GM18909 (cell line): Measurements from ENCODE around the gene ATRN.
"Not testable (repeated sequence)": the region's sequence is repeated elsewhere in the genome, so short reads cannot be mapped to it uniquely, and the experiment has no call there.

Experiments
- ATAC-seq: cut with Tn5 transposase; IDR thresholded peaks from one replicate; pipeline ENCODE4 v1.9.1; 2021; ENCODE audit warnings: mild to moderate bottlenecking; ENCODE audit not compliant: unreplicated experiment, poor library complexity

The ATRN gene

DNA sequence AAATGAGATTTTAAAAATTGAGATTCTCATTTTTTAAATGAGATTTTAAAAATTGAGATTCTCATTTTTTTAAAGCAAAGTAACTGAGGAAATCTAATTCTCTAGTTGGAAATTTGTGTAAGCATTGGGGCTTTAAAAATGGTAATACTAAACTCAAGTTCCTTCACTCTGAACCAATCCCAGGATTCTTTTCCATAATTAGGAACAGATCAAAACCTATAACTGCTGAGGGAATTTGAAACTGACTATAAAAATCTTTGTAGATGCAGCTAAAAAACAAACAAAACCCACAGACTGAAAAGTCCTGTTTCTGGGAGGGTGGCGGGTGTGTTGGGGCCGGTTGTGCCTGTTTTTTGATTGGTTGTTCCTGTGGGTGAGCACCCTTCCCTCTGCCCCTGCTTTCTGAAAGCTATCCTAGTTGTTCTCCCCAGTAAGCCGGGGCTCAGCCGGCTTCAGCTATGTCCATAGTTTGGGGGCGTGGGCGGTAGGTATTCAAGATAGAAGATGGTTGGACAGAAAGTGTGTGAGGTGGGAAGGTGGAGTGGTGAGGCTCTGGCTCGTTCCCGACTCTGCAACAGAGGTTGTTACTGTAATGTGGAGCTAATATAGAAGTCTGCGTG lies 143.1 kb downstream of the ATRN start:
- no peak for ATAC-seq

DNA sequence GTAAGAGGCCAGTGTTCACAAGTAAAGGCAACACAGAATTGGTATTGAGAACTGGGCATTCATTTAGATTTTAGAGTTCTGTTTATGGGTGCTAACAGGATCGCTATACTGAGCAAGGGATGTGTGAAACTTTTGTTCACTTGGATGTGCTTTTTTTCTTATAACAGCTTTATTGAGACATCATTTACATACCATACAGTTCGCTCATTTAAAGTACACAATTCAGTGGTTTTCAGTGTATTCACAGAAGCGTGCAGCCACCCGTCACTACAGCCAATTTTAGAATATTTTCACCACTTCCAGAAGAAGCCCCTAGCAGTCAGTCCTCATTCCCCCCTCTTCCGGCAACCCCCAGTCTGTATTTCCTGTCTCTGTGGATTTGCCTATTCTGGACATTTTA lies 143.6 kb downstream of the ATRN start:
- ATAC-seq = no peak

DNA sequence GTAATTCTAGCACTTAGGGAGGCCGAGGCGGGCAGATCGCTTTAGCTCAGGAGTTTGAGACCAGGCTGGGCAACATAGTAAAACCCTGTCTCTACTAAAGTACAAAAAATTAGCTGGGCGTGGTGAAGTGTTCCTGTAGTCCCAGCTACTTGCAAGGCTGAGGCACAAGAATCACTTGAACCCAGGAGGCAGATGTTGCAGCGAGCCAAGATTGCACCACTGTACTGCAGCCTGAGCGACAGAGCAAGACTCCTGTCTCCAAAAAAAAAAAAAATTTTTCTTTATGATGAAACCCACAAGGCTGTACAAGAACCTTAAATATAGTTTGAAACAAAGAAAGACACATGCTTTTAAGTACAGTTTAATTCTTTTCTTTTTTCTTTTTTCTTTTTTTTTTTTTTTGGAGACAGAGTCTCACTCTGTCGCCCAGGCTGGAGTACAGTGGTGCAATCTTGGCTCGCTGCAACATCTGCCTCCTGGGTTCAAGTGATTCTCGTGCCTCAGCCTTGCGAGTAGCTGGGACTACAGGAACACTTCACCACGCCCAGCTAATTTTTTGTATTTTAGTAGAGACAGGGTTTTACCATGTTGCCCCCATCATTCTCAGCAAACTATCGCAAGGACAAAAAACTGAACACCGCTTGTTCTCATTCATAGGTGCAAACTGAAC lies 144.5 kb downstream of the ATRN start:
- ATAC-seq = not testable (repeated sequence)

DNA sequence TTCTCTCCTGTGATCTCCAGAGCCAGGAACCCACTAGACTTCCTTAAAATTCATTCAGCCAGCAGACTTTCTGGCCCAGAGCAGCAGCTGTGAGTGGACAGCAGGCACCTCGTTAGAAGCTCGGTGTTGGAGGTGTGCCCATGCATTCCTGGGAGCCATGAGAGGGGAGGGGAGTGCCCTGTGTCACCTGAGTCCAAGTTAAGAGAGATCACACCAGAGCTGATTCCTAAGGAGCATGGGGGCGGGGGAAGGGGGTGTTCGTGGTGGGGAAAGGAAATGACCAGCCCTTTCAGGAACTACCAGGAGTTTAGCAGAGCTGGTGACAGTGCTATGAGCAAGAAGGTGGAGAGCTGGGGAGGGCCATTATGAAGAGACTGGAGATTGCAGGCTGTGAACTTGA lies 145.4 kb downstream of the ATRN start:
- ATAC-seq = no peak

DNA sequence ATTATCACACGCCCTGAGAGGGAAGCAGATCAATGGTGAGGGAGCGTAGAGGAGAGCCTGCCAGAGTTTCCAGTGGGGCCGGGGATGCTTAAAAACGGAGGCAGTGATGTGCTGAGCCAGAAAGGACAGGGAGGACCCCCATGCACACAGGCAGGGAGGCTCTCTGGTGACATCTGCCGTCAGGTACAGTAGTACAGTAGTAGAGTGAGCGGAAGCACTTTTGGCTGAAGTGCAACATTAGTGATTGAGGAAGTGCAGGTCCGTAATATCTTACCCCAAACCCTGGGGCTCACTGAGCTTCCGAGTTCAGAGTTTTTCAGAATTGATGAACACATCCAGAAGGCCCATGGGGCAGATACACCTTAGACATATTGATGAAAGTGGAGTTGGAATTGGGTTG lies 150.3 kb downstream of the ATRN start:
- ATAC-seq = no peak

DNA sequence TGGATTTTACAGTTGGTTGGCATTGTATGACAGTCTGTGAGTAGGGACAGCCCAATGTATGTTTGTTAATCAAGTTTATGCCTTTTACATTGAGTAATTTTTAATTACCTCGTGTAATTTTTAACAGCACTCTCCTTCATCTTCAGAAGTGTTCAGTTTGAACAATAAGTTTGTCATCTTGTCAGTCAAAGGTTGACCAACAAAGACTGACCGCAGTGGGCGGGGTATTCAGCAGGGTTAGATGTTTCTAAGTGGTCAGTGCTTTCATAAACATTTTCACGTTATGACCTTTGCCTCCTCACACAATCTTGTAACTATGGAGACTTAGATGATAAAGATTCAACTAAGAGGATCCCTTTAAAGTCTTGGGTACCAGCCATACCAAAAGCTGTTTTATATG lies 151.6 kb downstream of the ATRN start:
- no peak for ATAC-seq

DNA sequence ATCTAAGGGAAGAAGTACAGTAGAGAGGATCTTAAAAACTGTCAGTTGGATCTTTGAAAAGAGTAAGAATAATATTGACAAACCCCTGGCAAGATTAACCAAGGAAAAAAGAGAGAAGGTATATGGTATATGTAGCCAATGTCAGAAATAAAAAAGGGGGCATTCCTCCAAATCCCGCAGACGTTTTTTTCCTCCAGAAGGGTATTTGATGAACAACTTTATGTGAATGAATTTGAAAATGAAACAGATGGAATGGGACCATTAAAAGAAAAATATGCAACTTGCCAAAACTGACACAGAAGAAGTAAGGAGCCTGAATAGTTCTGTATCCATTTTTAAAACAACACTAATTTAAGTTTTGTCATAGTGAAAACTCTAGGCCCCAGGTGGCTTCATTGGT lies 156.7 kb downstream of the ATRN start:
- ATAC-seq = no peak

DNA sequence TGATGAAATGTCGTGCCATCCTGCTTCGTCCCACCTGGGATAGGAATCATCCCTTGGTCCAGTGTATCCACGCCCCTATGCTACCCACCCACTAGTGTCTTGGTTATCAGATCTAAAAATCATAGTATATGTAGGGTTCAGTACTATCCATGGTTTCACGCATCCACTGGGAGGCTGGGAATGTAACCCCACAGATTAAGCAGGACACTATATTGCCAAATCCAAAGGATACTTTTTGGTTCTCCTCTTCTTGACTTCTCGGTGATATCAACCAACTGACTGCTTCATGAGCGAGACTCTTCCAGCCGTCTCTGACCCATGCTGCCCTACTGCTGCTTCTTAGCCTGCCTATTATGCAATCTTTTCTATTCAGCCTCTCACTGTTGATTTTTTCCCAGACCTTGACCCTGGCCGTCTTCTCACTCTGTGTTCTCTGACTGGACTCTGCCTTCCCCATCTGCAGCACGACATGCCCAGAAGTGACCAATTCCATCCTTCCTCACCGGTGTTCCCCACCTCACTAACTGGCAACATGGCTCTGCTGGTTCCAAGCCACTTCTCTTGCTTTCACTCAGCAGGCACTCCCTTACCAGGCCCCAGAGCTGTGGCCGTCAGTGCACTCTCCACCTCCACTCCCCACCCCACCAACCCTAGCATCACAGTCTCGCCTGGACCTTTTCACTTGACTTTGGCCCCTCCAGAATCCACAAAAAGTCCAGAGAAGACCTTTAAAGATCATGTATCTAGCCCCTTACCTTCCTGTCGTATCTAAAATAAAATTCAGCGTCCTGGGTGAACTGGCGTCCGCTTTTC lies 157.9 kb downstream of the ATRN start:
- ATAC-seq = no peak

DNA sequence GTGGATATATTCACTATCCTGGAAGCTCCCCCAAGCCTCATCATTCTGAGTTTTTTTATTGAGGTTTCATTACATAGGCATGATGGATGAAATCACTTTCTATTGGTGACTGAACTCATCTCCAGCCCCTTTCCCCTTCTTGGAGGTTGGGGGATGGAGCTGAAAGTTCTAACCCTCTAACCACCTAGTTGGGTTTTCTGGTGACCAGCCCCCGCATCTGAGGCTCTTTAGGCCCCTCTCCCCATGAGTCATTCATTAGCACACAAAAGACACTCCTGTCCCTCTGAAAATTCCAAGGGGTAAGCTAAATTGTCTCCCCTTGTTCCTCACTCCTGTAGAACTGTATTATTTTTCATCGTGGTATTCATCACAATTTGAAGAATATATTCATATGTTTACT lies 159.1 kb downstream of the ATRN start:
- ATAC-seq = no peak

DNA sequence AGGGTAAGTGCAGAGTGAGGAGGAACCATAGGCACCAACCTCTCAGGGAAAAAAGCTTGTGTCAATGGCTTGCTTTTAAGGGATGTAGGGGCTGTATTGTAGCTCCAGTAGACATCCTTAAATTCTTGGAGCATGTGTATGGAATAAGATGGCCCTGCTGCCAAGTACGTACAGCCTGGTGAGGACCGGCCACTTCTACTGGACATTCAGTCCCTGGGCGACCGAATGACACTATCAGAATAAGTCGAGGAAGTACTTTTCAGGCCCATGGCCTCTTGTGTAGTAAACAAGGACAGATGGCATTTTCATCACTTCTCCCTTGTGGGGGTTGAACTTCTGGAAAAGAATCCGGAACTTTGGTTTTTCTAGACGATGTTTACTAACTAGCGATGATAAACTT lies 159.6 kb downstream of the ATRN start:
- ATAC-seq = no peak

DNA sequence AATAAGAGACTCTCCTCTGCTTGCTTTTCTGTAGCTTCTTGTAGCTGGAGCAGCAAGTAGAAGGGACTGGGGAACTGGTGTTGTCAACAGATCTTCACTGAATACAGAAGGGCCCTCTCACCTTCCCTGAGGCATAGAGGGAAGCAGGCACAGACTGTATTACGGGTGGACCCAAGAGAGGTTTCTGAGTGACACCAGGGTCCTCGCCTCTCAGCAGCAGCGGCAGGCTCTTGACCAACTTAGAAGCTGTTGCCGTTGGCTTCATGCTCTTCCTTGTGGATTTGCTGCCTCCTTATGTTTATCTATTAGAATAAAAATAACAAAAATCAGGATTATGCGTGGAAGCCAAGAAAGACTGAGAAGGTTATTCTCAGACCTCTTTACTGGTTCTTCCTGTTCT lies 160.7 kb downstream of the ATRN start:
- no peak for ATAC-seq

DNA sequence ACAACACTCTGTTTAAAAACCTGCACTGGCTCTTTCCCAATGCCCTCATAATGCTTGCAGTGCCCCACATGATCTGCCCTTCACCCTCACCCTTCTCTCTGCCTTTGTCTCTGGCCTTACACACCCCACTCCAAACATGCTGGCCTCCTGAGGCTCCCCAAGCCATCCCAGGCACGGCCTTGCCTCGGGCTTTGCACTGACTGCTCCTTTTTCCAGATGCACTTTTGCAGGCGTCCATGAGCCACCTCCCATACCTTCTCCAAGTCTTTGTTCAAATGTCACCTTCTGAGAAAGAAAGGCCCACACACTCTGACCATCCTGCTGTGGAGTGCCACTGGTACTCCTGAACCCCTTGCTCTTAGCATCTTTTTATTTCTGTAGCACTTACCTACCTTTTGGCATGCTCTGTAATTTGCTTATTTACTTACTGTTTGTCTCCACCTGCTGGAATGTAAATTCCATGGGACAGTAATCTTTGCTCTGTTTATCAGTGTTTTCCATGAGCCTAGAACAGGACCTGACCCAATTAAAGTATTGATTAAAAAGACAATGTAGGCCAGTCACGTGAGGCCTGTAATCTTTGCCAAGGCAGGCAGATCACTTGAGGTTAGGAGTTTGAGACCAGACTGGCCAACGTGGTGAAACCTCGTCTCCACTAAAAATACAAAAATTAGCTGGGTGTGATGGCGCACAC lies 161.6 kb downstream of the ATRN start:
- ATAC-seq = no peak

DNA sequence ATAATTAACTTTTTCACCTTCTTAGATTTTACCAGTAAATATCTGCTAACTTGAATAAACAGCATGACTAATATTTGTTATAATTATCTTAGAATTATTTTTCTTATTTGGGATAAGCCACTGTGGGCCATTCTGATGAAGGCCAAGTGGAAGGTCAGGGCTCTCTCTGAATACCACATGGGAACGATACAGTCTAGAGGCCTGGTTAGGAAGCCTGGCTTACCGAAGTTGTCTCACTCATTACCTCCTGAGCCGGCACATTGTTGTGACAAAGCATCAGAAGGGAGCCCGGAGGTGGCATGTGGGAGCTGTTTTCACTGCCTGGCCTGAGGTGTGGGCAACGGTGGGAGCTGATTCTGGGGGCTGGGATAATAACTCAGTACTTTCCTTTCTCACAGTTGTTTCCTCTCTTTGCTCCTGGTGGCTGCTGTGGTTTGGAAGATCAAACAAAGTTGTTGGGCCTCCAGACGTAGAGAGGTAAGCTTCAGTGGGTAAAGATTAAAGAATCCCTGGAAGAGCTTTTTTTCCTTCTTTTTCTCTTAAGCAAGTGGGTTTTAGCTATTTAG lies 163.2 kb downstream of the ATRN start:
- ATAC-seq = no peak

DNA sequence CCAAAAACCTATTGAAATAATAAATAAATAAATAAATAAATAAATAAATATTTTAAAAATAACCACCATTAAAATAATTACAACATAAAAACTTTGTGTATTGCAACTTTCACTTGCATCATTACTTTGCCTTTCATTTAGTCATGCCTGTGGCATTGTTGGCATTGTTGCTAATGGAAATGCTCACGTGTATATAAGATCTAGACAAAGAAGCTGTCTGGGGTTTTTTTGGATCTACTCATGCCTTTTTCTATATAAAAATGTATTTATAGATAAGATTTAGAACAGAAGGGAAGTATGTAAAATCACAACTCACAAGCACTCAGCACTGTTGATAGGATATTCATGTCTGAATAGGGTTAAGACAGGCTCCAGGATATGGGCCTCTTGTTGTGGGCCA lies 164.5 kb downstream of the ATRN start:
- ATAC-seq = no peak

DNA sequence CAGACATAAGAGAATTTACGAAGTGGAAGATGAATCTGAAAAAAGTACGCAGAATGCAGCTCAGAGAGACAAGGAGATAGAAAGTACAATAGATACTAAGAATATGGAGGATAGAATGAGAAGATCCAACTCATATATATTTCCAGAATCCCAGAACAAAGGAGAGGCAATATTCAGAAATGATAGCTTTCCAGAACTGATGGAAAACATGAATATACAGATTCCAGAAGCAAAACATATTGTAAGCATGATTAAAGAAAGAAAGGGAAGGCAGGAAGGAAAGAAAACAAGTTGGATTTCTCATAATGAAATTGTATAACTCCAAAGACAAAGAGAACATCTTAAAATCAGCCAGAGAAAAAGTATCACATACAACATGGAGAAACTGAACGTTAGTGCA lies 169.4 kb downstream of the ATRN start:
- no peak for ATAC-seq

DNA sequence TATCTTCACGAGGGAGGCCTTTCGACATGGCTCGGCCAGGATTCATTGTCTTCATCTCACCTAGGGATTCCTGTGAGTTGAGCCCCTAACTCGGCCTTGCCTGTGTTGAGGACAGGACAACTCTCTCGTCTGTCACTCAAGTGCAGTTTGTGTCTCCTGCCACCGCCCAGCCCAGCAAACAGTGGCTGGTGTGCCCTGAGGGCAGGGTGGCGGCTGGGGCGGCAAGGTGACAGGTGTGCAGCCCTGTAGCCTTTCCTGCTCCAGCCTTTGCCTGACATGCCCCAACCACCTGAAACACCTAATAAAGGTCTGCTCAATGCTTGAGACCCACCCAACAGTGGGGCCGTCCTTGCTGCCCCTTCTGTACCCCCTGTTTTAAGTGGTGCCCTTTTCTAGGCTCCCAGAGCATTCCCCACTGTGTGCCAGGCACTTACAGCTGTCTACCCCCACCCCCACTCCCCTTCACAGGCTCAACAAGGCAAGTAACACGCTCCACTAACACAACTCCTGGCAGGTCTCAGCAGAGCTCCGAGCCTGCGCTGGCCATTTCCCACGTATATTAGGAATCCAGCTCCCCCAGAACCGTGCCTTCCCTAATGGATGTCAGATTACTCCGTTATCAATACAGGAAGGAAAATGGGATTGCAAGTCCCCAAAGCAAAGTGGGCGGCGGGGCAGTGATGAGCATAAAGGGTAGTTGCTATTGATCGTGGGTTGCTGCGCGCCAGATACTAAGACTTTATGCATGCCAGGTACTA lies 174.7 kb downstream of the ATRN start:
- no peak for ATAC-seq

DNA sequence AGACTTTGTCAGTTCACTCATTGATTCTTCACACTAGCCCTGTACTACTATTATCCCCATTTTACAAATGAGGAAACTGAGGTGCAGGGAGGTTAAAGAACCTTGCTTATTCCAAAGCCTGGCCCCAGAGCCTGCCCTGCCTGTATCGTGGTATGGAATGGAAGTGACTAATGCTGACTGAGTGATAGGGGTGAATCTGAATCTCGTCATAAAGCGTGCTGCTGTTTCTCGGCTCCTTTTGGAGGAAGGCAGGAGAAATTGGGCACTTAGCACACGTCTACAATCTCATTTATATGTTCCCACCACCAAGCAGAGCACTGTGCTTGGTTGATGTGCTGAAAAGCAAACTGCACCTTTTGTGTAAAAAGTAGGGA lies 175.2 kb downstream of the ATRN start:
- no peak for ATAC-seq

DNA sequence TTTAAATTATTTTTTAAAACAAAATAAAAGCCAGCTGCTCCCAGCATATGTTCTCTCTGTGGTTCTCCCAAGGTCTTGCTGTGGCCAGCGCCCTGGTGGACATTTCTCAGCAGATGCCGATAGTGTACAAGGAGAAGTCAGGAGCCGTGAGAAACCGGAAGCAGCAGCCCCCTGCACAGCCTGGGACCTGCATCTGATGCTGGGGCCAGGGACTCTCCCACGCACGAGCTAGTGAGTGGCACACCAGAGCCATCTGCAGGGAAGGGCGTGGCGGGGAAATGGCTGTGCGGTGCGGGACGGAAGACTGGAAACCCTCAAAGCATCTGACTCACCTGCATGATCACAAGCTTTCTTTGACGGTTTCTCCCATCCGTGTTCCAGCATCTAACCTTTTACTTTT lies 175.8 kb downstream of the ATRN start:
- ATAC-seq = no peak

DNA sequence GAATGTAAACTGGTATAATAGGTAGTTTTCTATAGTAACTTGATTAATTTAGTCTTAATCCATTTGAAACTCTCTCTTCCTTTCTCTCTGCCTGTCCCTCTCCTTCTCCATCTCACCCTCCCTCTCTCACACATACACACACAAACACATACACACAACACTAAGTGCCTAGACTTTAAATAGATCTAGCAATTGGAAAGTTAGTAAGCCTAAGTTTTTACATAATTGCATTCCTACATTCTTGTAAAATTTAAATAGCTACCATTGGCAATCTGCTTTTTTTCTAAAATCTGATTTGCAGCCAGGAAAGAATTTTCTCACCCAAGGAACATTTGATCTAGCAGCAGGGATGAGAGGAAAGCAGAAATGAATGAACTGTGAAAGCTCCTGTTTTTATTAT lies 176.7 kb downstream of the ATRN start:
- ATAC-seq = no peak

DNA sequence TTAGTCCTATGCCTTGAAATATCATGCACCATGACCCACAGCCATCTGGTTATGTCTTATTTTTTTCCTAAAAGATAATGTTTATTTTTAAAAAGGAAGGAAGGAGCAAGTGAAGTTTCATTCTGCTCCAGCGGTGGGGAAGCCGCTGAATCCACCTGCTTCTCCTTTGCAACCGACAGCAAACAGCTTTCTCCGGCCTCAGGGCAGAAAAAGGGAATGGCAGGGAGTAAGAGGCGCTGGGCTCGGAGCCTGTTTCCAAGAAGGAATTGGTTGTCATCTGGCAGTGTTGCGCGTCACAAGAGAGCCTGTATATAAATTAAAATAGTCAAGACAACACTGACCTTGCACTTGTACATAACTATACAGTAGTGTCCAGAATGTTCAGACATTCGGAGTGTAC lies 178.1 kb downstream of the ATRN start:
- ATAC-seq = no peak
